ENCODE data around the gene ZC3H12A.
"Not testable (repeated sequence)": the region's sequence is repeated elsewhere in the genome, so short reads cannot be mapped to it uniquely, and the experiment has no call there.

The ZC3H12A gene

GRCh38 chr1:37502104-37502503 is 27.7 kb downstream of the ZC3H12A start:
- no peak for DNase-seq (ENCODE audit: low read depth)

GRCh38 chr1:37502791-37503190 is 28.4 kb downstream of the ZC3H12A start:
- not testable (repeated sequence) for DNase-seq (ENCODE audit: low read depth)

GRCh38 chr1:37506740-37507139 is 32.4 kb downstream of the ZC3H12A start:
- no peak for DNase-seq (ENCODE audit: low read depth)

- no peak for DNase-seq (ENCODE audit: low read depth)
Measured at GRCh38 chr1:37509181-37509580, 34.8 kb downstream of the ZC3H12A start.

- DNase-seq (ENCODE audit: low read depth), result peak; percentile 5
Measured at GRCh38 chr1:37513795-37514349, 39.5 kb downstream of the ZC3H12A start.

- DNase-seq (ENCODE audit: low read depth), result peak; percentile 80
Measured at GRCh38 chr1:37514350-37515184, 40.2 kb downstream of the ZC3H12A start, which contains the start of gene MEAF6. TSS of gene MEAF6 (minus strand) at chr1:37514766. CDS start at chr1:37514746, 20 bp downstream.

GRCh38 chr1:37515185-37516034 is 41.0 kb downstream of the ZC3H12A start:
- no peak for DNase-seq (ENCODE audit: low read depth)

- DNase-seq (ENCODE audit: low read depth), result no peak
Measured at GRCh38 chr1:37517569-37517968, 43.2 kb downstream of the ZC3H12A start.

- DNase-seq (ENCODE audit: low read depth), result not testable (repeated sequence)
Measured at GRCh38 chr1:37518241-37518640, 43.9 kb downstream of the ZC3H12A start.

GRCh38 chr1:37518929-37519328 is 44.5 kb downstream of the ZC3H12A start:
- peak; percentile 18 for DNase-seq (ENCODE audit: low read depth)

- DNase-seq (ENCODE audit: low read depth), result no peak
Measured at GRCh38 chr1:37519613-37520012, 45.2 kb downstream of the ZC3H12A start.

- DNase-seq (ENCODE audit: low read depth), result not testable (repeated sequence)
Measured at GRCh38 chr1:37529888-37530287, 55.5 kb downstream of the ZC3H12A start.

- not testable (repeated sequence) for DNase-seq (ENCODE audit: low read depth)
Measured at GRCh38 chr1:37532418-37533156, 58.2 kb downstream of the ZC3H12A start.

GRCh38 chr1:37533317-37534093 is 59.1 kb downstream of the ZC3H12A start:
- DNase-seq (ENCODE audit: low read depth), result no peak
